PC-9 (cell line): ENCODE results near the gene ZNF646.

ENCODE experiments used
- EZH2 ChIP-seq: fragments of 200-600 bp; sonication (generic); IDR thresholded peaks from 2 replicates; pipeline ENCODE4 v1.8.0; 2017; ENCODE audit warnings: antibody characterized with exemption, low read depth
- TF ChIP-seq, protein P1 (sequence below): fragments of 200-600 bp; sonication (generic); conservative IDR thresholded peaks from 2 replicates; pipeline ENCODE4 v1.6.1; 2017; ENCODE audit warnings: mixed run types, antibody characterized with exemption, mild to moderate bottlenecking, moderate library complexity

DNA sequence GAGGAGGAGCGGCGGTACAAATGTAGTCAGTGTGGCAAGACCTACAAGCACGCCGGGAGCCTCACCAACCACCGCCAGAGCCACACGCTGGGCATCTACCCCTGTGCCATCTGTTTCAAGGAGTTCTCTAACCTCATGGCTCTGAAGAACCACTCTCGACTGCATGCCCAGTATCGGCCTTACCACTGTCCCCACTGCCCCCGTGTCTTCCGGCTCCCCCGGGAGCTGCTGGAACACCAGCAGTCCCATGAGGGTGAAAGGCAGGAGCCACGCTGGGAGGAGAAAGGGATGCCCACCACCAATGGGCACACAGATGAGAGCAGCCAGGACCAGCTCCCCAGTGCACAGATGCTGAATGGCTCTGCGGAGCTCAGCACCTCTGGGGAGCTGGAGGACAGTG lies 2.8 kb downstream of the ZNF646 start:
- no peak for TF ChIP-seq EZH2
- TF ChIP-seq, protein P1, sequence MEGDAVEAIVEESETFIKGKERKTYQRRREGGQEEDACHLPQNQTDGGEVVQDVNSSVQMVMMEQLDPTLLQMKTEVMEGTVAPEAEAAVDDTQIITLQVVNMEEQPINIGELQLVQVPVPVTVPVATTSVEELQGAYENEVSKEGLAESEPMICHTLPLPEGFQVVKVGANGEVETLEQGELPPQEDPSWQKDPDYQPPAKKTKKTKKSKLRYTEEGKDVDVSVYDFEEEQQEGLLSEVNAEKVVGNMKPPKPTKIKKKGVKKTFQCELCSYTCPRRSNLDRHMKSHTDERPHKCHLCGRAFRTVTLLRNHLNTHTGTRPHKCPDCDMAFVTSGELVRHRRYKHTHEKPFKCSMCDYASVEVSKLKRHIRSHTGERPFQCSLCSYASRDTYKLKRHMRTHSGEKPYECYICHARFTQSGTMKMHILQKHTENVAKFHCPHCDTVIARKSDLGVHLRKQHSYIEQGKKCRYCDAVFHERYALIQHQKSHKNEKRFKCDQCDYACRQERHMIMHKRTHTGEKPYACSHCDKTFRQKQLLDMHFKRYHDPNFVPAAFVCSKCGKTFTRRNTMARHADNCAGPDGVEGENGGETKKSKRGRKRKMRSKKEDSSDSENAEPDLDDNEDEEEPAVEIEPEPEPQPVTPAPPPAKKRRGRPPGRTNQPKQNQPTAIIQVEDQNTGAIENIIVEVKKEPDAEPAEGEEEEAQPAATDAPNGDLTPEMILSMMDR = no peak
